PFSK-1 (cell line): ENCODE results near the gene BRSK2.

Experiments
- POLR2AphosphoS5 ChIP-seq: IDR thresholded peaks from 2 replicates; pipeline ENCODE4 v1.6.1; 2012; ENCODE audit warnings: low read depth, mild to moderate bottlenecking, control low read depth, low read length, moderate library complexity
- SIN3A ChIP-seq: IDR thresholded peaks from 2 replicates; pipeline ENCODE4 v1.6.1; 2012; ENCODE audit warnings: mild to moderate bottlenecking, low read length, moderate library complexity, borderline replicate concordance; ENCODE audit not compliant: insufficient read depth
- TAF1 ChIP-seq: IDR thresholded peaks from 2 replicates; pipeline ENCODE4 v1.6.1; 2012; ENCODE audit warnings: low read length, control low read depth, borderline replicate concordance; ENCODE audit not compliant: insufficient read depth

- TF ChIP-seq SIN3A (no peak), POLR2AphosphoS5 (no peak), TAF1 (no peak)
Observed at GRCh38 chr11:1384199-1384970, 5.3 kb upstream of the BRSK2 start.
